KMS-11 (cell line): Measurements from ENCODE around the gene VWF.

ENCODE experiments used
- H2AFZ ChIP-seq: fragments of 200-600 bp; sonication (generic); 2 replicates; pipeline ENCODE4 v1.6.1; 2016; ENCODE audit warnings: antibody characterized with exemption, mixed run types, low read depth
- H3K27ac ChIP-seq: fragments of 200-600 bp; sonication (generic); 2 replicates; pipeline ENCODE4 v1.6.1; 2016; ENCODE audit warnings: mild to moderate bottlenecking, mixed run types
- H3K27me3 ChIP-seq: fragments of 200-600 bp; sonication (generic); 2 replicates; pipeline ENCODE4 v1.6.1; 2017; ENCODE audit warnings: mild to moderate bottlenecking, low read depth, mixed run types, moderate library complexity; ENCODE audit not compliant: insufficient read depth
- H3K36me3 ChIP-seq: fragments of 200-600 bp; sonication (generic); 2 replicates; pipeline ENCODE4 v1.6.1; 2017; ENCODE audit warnings: mild to moderate bottlenecking, mixed run types; ENCODE audit not compliant: insufficient read depth
- H3K4me1 ChIP-seq: fragments of 200-600 bp; sonication (generic); 2 replicates; pipeline ENCODE4 v1.6.1; 2016; ENCODE audit warnings: mild to moderate bottlenecking, low read depth, mixed run types; ENCODE audit not compliant: poor library complexity, severe bottlenecking
- H3K4me2 ChIP-seq: fragments of 200-600 bp; sonication (generic); 2 replicates; pipeline ENCODE4 v1.7.0; 2016; ENCODE audit warnings: mild to moderate bottlenecking, mixed run types
- H3K4me3 ChIP-seq: fragments of 200-600 bp; sonication (generic); IDR thresholded peaks from 2 replicates; pipeline ENCODE4 v1.6.1; 2017; ENCODE audit warnings: low read depth, low read length, mixed read lengths; ENCODE audit not compliant: insufficient read depth
- H3K79me2 ChIP-seq: fragments of 200-600 bp; sonication (generic); 2 replicates; pipeline ENCODE4 v1.6.1; 2016; ENCODE audit warnings: low read depth, mixed run types; ENCODE audit not compliant: insufficient read depth
- H3K9ac ChIP-seq: fragments of 200-600 bp; sonication (generic); 2 replicates; pipeline ENCODE4 v1.6.1; 2016; ENCODE audit warnings: mild to moderate bottlenecking, mixed run types
- H4K20me1 ChIP-seq: fragments of 200-600 bp; sonication (generic); 2 replicates; pipeline ENCODE4 v1.6.1; 2016; ENCODE audit warnings: mild to moderate bottlenecking, mixed run types; ENCODE audit not compliant: insufficient read depth
- TF ChIP-seq, protein P1 (sequence below): fragments of 200-600 bp; sonication (generic); conservative IDR thresholded peaks from 2 replicates; pipeline ENCODE4 v1.6.1; 2017; ENCODE audit warnings: low read depth, mild to moderate bottlenecking, antibody characterized with exemption, low read length, moderate library complexity, mixed read lengths

VWF gene

DNA sequence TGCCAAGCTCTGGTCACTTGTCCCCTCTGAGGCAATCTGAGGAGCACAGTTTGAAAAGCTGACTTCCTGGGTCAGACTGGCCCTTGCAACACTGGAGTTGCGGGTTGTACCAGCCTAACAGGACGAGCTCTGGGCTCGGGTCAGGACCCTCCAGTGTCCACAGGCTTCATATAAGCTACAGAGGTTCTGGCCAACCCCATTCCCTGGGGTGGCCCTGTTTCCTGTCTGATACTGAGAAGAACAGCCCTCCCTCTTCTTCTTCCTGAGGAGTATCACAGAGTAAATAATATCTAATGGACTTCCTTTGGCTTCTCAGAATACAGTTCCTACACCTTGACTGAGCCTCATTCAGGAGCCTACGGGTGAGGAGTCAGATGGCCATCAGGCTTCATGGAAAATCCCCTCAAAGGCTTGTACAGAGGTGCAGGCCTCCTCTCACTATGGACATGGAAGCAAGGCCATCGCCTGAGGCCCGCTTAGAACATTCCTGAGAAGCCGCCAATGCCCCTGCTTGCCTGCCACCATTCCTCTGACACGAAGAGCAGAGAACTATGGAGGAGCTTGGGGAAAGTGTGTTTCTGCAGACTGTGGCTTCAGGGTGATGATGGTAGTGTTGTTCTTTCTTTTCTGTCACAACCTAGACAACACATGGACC lies 150.9 kb downstream of the VWF start:
- H3K27me3 ChIP-seq: no peaks in the 10 kb centered on the region
- no peak overlapping the region for H2AFZ ChIP-seq
- TF ChIP-seq, protein P1, sequence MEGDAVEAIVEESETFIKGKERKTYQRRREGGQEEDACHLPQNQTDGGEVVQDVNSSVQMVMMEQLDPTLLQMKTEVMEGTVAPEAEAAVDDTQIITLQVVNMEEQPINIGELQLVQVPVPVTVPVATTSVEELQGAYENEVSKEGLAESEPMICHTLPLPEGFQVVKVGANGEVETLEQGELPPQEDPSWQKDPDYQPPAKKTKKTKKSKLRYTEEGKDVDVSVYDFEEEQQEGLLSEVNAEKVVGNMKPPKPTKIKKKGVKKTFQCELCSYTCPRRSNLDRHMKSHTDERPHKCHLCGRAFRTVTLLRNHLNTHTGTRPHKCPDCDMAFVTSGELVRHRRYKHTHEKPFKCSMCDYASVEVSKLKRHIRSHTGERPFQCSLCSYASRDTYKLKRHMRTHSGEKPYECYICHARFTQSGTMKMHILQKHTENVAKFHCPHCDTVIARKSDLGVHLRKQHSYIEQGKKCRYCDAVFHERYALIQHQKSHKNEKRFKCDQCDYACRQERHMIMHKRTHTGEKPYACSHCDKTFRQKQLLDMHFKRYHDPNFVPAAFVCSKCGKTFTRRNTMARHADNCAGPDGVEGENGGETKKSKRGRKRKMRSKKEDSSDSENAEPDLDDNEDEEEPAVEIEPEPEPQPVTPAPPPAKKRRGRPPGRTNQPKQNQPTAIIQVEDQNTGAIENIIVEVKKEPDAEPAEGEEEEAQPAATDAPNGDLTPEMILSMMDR: no peak
- no peaks in the 10 kb centered on the region for H4K20me1 ChIP-seq
- no peaks in the 10 kb centered on the region for H3K4me1 ChIP-seq
- H3K27ac ChIP-seq: no peak overlapping the region
- no peaks in the 10 kb centered on the region for H3K79me2 ChIP-seq
- H3K4me2 ChIP-seq: no peak overlapping the region
- no peak overlapping the region for H3K9ac ChIP-seq
- H3K36me3 ChIP-seq: no peaks in the 10 kb centered on the region
- H3K4me3 ChIP-seq: no peak overlapping the region

DNA sequence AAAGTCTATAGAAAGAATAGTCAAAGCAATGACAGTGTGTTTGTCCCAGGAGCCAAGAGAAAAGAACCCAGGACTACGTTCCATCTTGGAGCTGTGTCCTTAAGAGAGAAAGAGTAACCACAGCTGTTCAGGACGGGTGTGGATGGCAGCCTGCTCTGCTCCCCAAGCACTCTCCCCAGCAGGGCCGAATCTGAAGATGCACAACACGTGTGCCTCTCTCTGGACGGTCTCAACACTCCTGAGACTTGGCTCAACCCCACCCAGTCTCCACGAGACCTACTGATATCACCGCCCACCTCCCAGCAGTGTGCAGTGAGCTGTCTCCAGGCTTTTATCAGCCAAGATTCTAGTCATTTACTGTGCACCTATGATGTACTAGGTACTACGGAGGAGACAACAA lies 152.1 kb downstream of the VWF start:
- Histone ChIP-seq H3K79me2 (no peaks in the 10 kb centered on the region), H3K27me3 (no peaks in the 10 kb centered on the region), H3K27ac (no peak overlapping the region), H3K4me3 (no peak overlapping the region), H3K9ac (no peak overlapping the region), H3K4me2 (no peak overlapping the region), H4K20me1 (no peaks in the 10 kb centered on the region), H3K4me1 (no peaks in the 10 kb centered on the region), H3K36me3 (no peaks in the 10 kb centered on the region), H2AFZ (no peak overlapping the region)
- TF ChIP-seq, protein P1: no peak

- Histone ChIP-seq H3K79me2 (no peaks in the 10 kb centered on the region), H4K20me1 (no peaks in the 10 kb centered on the region), H2AFZ (no peak overlapping the region)
Measured at GRCh38 chr12:5971194-5971850, 153.1 kb downstream of the VWF start.

DNA sequence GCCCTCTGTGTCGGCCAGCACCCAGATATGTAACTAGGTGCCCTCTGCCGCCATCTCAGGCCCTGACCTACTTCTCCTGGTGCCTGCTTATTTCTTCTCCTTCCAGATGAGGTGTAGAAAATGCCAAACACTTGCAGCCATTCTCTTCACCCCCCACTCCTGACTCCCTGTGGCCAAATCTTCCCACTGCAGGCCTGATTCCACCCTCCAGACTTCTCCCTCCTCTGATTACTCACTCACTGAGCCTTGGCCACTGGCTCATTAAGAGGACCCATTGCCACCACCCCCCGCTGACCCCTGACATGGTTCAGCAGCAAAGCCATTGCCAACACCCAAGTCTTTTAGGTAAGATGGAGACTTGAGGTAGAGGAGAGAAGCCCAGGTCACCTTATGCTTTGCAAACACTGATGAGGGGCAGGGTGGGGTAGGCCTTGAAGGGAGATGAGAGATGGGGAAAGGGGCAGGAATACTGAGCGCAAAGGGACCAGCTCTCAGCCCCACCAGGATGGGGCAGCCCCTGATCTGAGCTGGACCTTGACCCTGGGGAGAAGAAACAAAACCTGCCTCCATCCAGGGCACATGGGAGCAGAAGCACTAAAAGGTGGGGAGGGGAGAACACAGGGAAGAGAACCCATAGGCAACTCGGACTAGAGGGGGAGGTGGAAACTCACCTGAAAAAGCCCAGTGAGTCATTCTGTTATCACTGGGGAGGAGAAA lies 154.3 kb downstream of the VWF start:
- H2AFZ ChIP-seq: no peak overlapping the region
- no peaks in the 10 kb centered on the region for H3K36me3 ChIP-seq
- no peaks in the 10 kb centered on the region for H3K4me1 ChIP-seq
- H3K4me2 ChIP-seq: no peak overlapping the region
- H3K27ac ChIP-seq: no peak overlapping the region
- H3K27me3 ChIP-seq: no peaks in the 10 kb centered on the region
- no peaks in the 10 kb centered on the region for H4K20me1 ChIP-seq
- no peaks in the 10 kb centered on the region for H3K79me2 ChIP-seq
- TF ChIP-seq, protein P1: no peak
- no peak overlapping the region for H3K4me3 ChIP-seq
- no peak overlapping the region for H3K9ac ChIP-seq

More at GRCh38 chr12:5971194-5971850, 153.1 kb downstream of the VWF start:
- Histone ChIP-seq H3K4me1 (no peaks in the 10 kb centered on the region), H3K36me3 (no peaks in the 10 kb centered on the region), H3K4me2 (no peak overlapping the region), H3K27ac (no peak overlapping the region), H3K27me3 (no peaks in the 10 kb centered on the region), H3K9ac (no peak overlapping the region), H3K4me3 (no peak overlapping the region)
- TF ChIP-seq, protein P1: no peak
